Measurements from ENCODE around the gene ADORA3. TPM values are rescaled to one million over a fixed set of nuclear protein-coding genes. Genes with fewer than 3 reads are reported as not detected.

Gene ADORA3
- total and polyA plus RNA-seq, 2 of the 8 experiments (the other 6 are each of a cell fraction or from before 2014, with no cell fraction given) = 0.03 TPM; not detected in 1

DNA sequence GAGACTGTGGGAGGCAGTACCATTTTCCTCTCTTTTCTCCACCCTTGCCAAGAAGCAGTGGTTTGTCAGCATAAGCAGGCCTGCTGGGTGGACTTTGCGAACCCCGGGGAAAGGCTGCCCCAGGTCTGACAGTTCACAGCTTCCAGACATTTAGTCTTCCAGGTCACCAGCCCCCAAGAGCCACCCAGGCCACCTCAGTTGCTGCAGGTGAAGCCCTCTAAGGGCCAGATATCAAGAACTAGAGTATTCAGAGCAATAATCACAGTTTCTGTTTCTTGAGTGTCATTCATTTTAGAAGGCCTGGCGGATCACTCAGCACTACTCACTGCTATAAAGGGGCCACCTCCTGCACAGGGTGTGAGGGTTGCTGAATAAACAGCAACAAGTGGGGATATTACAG, 9.5 kb upstream of the ADORA3 start:
- POLR2A ChIA-PET (ENCODE audit: partially characterized antibody) = no interaction called here

More for the DNA sequence above, 9.5 kb upstream of the ADORA3 start:
- Histone ChIP-seq H3K4me2 (ENCODE audit: insufficient read depth in 1 of 2, low read depth in 2 of 2, low read length in 2 of 2) (no peak overlapping the region), H3K14ac (ENCODE audit: insufficient read length) (no peak overlapping the region), H3K23me2 (ENCODE audit: low read depth, low read length) (no peaks in the 10 kb centered on the region), H3K36me3 (ENCODE audit: control insufficient read depth in 2 of 4, insufficient read depth in 4 of 4, low read length in 3 of 4) (no peaks in the 10 kb centered on the region), H2BK12ac (ENCODE audit: low read depth, low read length) (no peak overlapping the region), H4K91ac (replicated peaks; ENCODE audit: insufficient read length, low read length) (no peak overlapping the region), H2BK15ac (ENCODE audit: low read length) (no peak overlapping the region), H3K56ac (replicated peaks; ENCODE audit: insufficient read length, low read depth, low read length) (no peak overlapping the region), H2BK20ac (ENCODE audit: low read length) (no peak overlapping the region), H2BK5ac (ENCODE audit: low read depth, low read length) (no peak overlapping the region), H4K8ac (ENCODE audit: extremely low read depth, insufficient read depth, low read length) (no peak overlapping the region), H3K18ac (ENCODE audit: extremely low read depth, low read length) (no peak overlapping the region), H4K5ac (ENCODE audit: insufficient read length, low read depth, low read length) (no peak overlapping the region), H3K4me1 (replicated peaks in 1 of 4; ENCODE audit: control insufficient read depth in 3 of 4, insufficient read depth in 4 of 4, low read length in 3 of 4) (peaks cover 0 to 7% (median under 1%) of the 10 kb centered on the region in 4 experiments; a peak in 5 of 7 replicates), H3K9ac (replicated peaks in 1 of 4; ENCODE audit: extremely low read depth in 1 of 4, low read depth in 3 of 4, low read length in 3 of 4) (no peak overlapping the region), H3K4me3 (ENCODE audit: extremely low read depth in 1 of 4, insufficient read depth in 2 of 4, low read depth in 3 of 4, low read length in 4 of 4) (no peak overlapping the region), H3K9me3 (ENCODE audit: insufficient read depth in 2 of 2, low read depth in 1 of 2, low read length in 1 of 2) (no peaks in the 10 kb centered on the region), H2AK5ac (ENCODE audit: low read depth, low read length) (no peak overlapping the region), H3K27me3 (replicated peaks in 1 of 4; ENCODE audit: control insufficient read depth in 3 of 4, extremely low read depth in 1 of 4, insufficient read depth in 3 of 4, low read length in 3 of 4) (no peaks in the 10 kb centered on the region; a peak in 1 of 7 replicates), H2BK120ac (replicated peaks; ENCODE audit: low read depth, low read length) (no peak overlapping the region), H3K27ac (ENCODE audit: low read depth, low read length) (no peak overlapping the region), H3K79me1 (ENCODE audit: low read depth, low read length) (no peaks in the 10 kb centered on the region), H4K20me1 (replicated peaks in 1 of 2; ENCODE audit: control insufficient read depth in 1 of 2, insufficient read depth in 2 of 2, low read length in 2 of 2) (no peaks in the 10 kb centered on the region), H3K23ac (ENCODE audit: insufficient read length) (no peak overlapping the region), H3K4ac (replicated peaks; ENCODE audit: insufficient read length, low read depth, low read length) (no peak overlapping the region), H3K79me2 (ENCODE audit: control insufficient read depth in 1 of 2, insufficient read depth in 2 of 2, low read length in 2 of 2) (no peaks in the 10 kb centered on the region), H2AFZ (ENCODE audit: low read length) (no peak overlapping the region)
- no peak for TF ChIP-seq KDM5A (IDR thresholded peaks at IDR 0.05; ENCODE audit: low read length)
- no peak for TF ChIP-seq KDM1A (IDR thresholded peaks at IDR 0.05; ENCODE audit: borderline replicate concordance, low read length)
- TF ChIP-seq GABPA (IDR thresholded peaks at IDR 0.05; ENCODE audit: borderline replicate concordance, insufficient read depth, low read length) = no peak
- TF ChIP-seq SIX5 (IDR thresholded peaks at IDR 0.05; ENCODE audit: low read depth, low read length) = no peak
- no peak for TF ChIP-seq SIRT6 (IDR thresholded peaks at IDR 0.05; ENCODE audit: low read length)
- no peak for TF ChIP-seq EGR1 (IDR thresholded peaks at IDR 0.05; ENCODE audit: borderline replicate concordance, low read depth, low read length)
- TF ChIP-seq SP2 (IDR thresholded peaks at IDR 0.05; ENCODE audit: low read length) = no peak
- no peak for TF ChIP-seq TEAD4 (IDR thresholded peaks at IDR 0.05; ENCODE audit: low read depth, low read length)
- TF ChIP-seq E2F6 (IDR thresholded peaks at IDR 0.05) = no peak
- no peak for TF ChIP-seq POLR2AphosphoS5 (IDR thresholded peaks at IDR 0.05; ENCODE audit: low read depth, low read length)
- no peak for TF ChIP-seq EP300 (IDR thresholded peaks at IDR 0.05; ENCODE audit: borderline replicate concordance in 1 of 2, low read depth in 2 of 2, low read length in 2 of 2)
- no peak for TF ChIP-seq CHD1 (IDR thresholded peaks at IDR 0.05; ENCODE audit: low read depth, low read length)
- no peak for TF ChIP-seq JUND (IDR thresholded peaks at IDR 0.05; ENCODE audit: low read length)
- TF ChIP-seq HDAC6 (IDR thresholded peaks at IDR 0.05; ENCODE audit: low read depth, low read length) = no peak
- TF ChIP-seq BCL11A (IDR thresholded peaks at IDR 0.05; ENCODE audit: low read depth in 2 of 2, low read length in 2 of 2) = no peak
- no peak for TF ChIP-seq YY1 (IDR thresholded peaks at IDR 0.05; ENCODE audit: low read depth, low read length)
- FAIRE-seq (no peak), DNase-seq (ENCODE audit: low read depth in 1 of 2, low spot score in 2 of 2) (no peak)
- CTCF ChIA-PET (ENCODE audit: partially characterized antibody) = no interaction called here
- WGBS, 2 experiments (ENCODE audit: extremely low coverage in 1 of 2, insufficient coverage in 1 of 2, insufficient read length in 1 of 2, insufficient replicate concordance in 2 of 2, low coverage in 1 of 2, low lambda C conversion rate in 2 of 2, missing lambda C conversion rate in 1 of 2) = 82% methylated on average over 3 of the region's 3 CpGs; no CpG with 5 or more reads in 1 of the 2 experiments

Data from H1 (cell line).